Measurements from ENCODE around the gene ANO2.

DNA sequence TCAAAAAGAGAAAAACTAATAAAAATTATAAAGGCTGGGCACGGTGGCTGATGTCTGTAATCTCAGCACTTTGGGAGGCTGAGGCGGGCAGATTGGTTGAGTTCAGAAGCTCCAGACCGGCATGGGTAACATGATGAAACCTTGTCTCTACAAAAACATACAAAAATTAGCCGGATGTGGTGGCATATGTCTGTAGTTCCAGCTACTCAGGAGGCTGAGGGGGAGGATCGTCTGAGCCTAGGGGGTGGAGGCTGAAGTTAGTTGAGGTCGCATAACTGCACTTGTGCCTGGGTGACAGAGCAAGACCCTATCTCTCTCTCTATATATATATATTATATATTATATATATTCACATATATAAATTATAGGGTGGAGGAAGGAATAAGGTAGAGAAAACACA lies 32.5 kb upstream of the ANO2 start:
- TF ChIP-seq, protein P1, sequence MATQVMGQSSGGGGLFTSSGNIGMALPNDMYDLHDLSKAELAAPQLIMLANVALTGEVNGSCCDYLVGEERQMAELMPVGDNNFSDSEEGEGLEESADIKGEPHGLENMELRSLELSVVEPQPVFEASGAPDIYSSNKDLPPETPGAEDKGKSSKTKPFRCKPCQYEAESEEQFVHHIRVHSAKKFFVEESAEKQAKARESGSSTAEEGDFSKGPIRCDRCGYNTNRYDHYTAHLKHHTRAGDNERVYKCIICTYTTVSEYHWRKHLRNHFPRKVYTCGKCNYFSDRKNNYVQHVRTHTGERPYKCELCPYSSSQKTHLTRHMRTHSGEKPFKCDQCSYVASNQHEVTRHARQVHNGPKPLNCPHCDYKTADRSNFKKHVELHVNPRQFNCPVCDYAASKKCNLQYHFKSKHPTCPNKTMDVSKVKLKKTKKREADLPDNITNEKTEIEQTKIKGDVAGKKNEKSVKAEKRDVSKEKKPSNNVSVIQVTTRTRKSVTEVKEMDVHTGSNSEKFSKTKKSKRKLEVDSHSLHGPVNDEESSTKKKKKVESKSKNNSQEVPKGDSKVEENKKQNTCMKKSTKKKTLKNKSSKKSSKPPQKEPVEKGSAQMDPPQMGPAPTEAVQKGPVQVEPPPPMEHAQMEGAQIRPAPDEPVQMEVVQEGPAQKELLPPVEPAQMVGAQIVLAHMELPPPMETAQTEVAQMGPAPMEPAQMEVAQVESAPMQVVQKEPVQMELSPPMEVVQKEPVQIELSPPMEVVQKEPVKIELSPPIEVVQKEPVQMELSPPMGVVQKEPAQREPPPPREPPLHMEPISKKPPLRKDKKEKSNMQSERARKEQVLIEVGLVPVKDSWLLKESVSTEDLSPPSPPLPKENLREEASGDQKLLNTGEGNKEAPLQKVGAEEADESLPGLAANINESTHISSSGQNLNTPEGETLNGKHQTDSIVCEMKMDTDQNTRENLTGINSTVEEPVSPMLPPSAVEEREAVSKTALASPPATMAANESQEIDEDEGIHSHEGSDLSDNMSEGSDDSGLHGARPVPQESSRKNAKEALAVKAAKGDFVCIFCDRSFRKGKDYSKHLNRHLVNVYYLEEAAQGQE (IDR thresholded peaks at IDR 0.05; ENCODE audit: insufficient read depth in 1 of 2, low read depth in 2 of 2, low read length in 2 of 2) = no peak
- TF ChIP-seq POLR2AphosphoS5 (IDR thresholded peaks at IDR 0.05; ENCODE audit: low read depth, low read length) = no peak
- no peak for TF ChIP-seq TAF1 (IDR thresholded peaks at IDR 0.05; ENCODE audit: borderline replicate concordance, insufficient read depth, low read length)
- TF ChIP-seq FOXP2 (optimal IDR thresholded peaks at IDR 0.05; ENCODE audit: borderline replicate concordance, extremely low read depth, extremely low read length, insufficient read depth) = no peak
- TF ChIP-seq SIN3A (IDR thresholded peaks at IDR 0.05; ENCODE audit: borderline replicate concordance, insufficient read depth, low read length) = no peak
